ENCODE data around the gene GARIN5A.

The GARIN5A gene

GRCh38 chr19:50433201-50434180 is 43.2 kb downstream of the GARIN5A start:
- peak overlapping the region; percentile 64 for H3K4me3 ChIP-seq (ENCODE audit: low read depth, low read length)

GRCh38 chr19:50432221-50433028 is 44.2 kb downstream of the GARIN5A start, which contains the start of gene MYBPC2:
TSS of gene MYBPC2 (plus strand) at chr19:50432892. CDS start at chr19:50432954, 62 bp downstream.
- no peak for TF ChIP-seq CTCF (IDR thresholded peaks at IDR 0.05; ENCODE audit: low read depth, low read length, missing control alignments)
- no peak for DNase-seq (ENCODE audit: low read depth)
- H3K4me3 ChIP-seq (ENCODE audit: low read depth, low read length): peak within 1 kb of the TSS; percentile 64

More at GRCh38 chr19:50433201-50434180, 43.2 kb downstream of the GARIN5A start:
- no peak for DNase-seq (ENCODE audit: low read depth)
- no peak for TF ChIP-seq CTCF (IDR thresholded peaks at IDR 0.05; ENCODE audit: low read depth, low read length, missing control alignments)

GRCh38 chr19:50431343-50432220 is 45.1 kb downstream of the GARIN5A start:
- no peak for TF ChIP-seq CTCF (IDR thresholded peaks at IDR 0.05; ENCODE audit: low read depth, low read length, missing control alignments)
- peak overlapping the region; percentile 64 for H3K4me3 ChIP-seq (ENCODE audit: low read depth, low read length)
- no peak for DNase-seq (ENCODE audit: low read depth)

GRCh38 chr19:50430888-50431342 is 45.7 kb downstream of the GARIN5A start:
- no peak for DNase-seq (ENCODE audit: low read depth)
- TF ChIP-seq CTCF (IDR thresholded peaks at IDR 0.05; ENCODE audit: low read depth, low read length, missing control alignments): no peak
- H3K4me3 ChIP-seq (ENCODE audit: low read depth, low read length): peak overlapping the region; percentile 53

- H3K4me3 ChIP-seq (ENCODE audit: low read depth, low read length): no peak overlapping the region
- TF ChIP-seq CTCF (IDR thresholded peaks at IDR 0.05; ENCODE audit: low read depth, low read length, missing control alignments): no peak
- DNase-seq (ENCODE audit: low read depth): no peak
Observed at GRCh38 chr19:50428772-50429463, 47.7 kb downstream of the GARIN5A start.
